CMK (cell line): Measurements from ENCODE around the gene BNC2.

Experiments used
- DNase-seq: peaks from one replicate; pipeline ENCODE4 v3.0.0-alpha.2; 2010; ENCODE audit warnings: low read depth

The BNC2 gene

GRCh38 chr9:16817514-16817913 is 53.0 kb downstream of the BNC2 start:
- DNase-seq: no peak

GRCh38 chr9:16817002-16817401 is 53.5 kb downstream of the BNC2 start:
- DNase-seq: no peak

- no peak for DNase-seq
Measured at GRCh38 chr9:16816011-16816410, 54.5 kb downstream of the BNC2 start.

- DNase-seq: no peak
Measured at GRCh38 chr9:16815079-16815478, 55.4 kb downstream of the BNC2 start.

GRCh38 chr9:16813838-16814237 is 56.6 kb downstream of the BNC2 start:
- no peak for DNase-seq

GRCh38 chr9:16811987-16812685 is 58.3 kb downstream of the BNC2 start:
- DNase-seq: no peak

GRCh38 chr9:16809912-16810610 is 60.4 kb downstream of the BNC2 start:
- no peak for DNase-seq

GRCh38 chr9:16806674-16807073 is 63.8 kb downstream of the BNC2 start:
- no peak for DNase-seq

- DNase-seq: no peak
Measured at GRCh38 chr9:16803648-16804047, 66.8 kb downstream of the BNC2 start.

GRCh38 chr9:16801871-16802466 is 68.5 kb downstream of the BNC2 start:
- no peak for DNase-seq

GRCh38 chr9:16796304-16796825 is 74.1 kb downstream of the BNC2 start:
- DNase-seq: no peak

GRCh38 chr9:16794871-16795639 is 75.4 kb downstream of the BNC2 start:
- DNase-seq: no peak

- DNase-seq: no peak
Measured at GRCh38 chr9:16794103-16794502, 76.4 kb downstream of the BNC2 start.

GRCh38 chr9:16787724-16788123 is 82.7 kb downstream of the BNC2 start:
- no peak for DNase-seq

- no peak for DNase-seq
Measured at GRCh38 chr9:16784002-16784401, 86.5 kb downstream of the BNC2 start.

GRCh38 chr9:16782490-16782889 is 88.0 kb downstream of the BNC2 start:
- no peak for DNase-seq

- DNase-seq: no peak
Measured at GRCh38 chr9:16775330-16775729, 95.1 kb downstream of the BNC2 start.

- no peak for DNase-seq
Measured at GRCh38 chr9:16773617-16774016, 96.9 kb downstream of the BNC2 start.

- no peak for DNase-seq
Measured at GRCh38 chr9:16773116-16773515, 97.4 kb downstream of the BNC2 start.

- DNase-seq: no peak
Measured at GRCh38 chr9:16771356-16771755, 99.1 kb downstream of the BNC2 start.

- no peak for DNase-seq
Measured at GRCh38 chr9:16769291-16769690, 101.2 kb downstream of the BNC2 start.

GRCh38 chr9:16768816-16769215 is 101.7 kb downstream of the BNC2 start:
- DNase-seq: no peak
